Stimulated activated naive CD8-positive, alpha-beta T cell treated with anti-CD3 and anti-CD28 coated beads, Interleukin-15, amount 100 ng/mL, for 72 hours (primary cell): ENCODE data around the gene CCDC92B.
"Not testable (repeated sequence)": the region's sequence is repeated elsewhere in the genome, so short reads cannot be mapped to it uniquely, and the experiment has no call there.

Experiments
- ATAC-seq: fragments of 150-1000 bp; cut with Tn5 transposase; 2 replicates; pipeline ENCODE4 v1.10.0; 2021; ENCODE audit warnings: mild to moderate bottlenecking, moderate library complexity
- DNase-seq, 2 donors: peaks; one replicate each; pipeline ENCODE4 v3.0.0; 2021 to 2022
- H3K27ac Mint-ChIP-seq, 2 donors: one replicate each; pipeline ENCODE4 v1.8.0; 2022; ENCODE audit warnings: mild to moderate bottlenecking in 2 of 2, mixed read lengths in 2 of 2, moderate library complexity in 2 of 2
- H3K27me3 Mint-ChIP-seq: one replicate; pipeline ENCODE4 v1.8.0; 2022; ENCODE audit warnings: mixed read lengths
- H3K4me1 Mint-ChIP-seq: one replicate; pipeline ENCODE4 v1.8.0; 2022; ENCODE audit warnings: mild to moderate bottlenecking, mixed read lengths
- H3K4me3 Mint-ChIP-seq, 2 donors: one replicate each; pipeline ENCODE4 v1.8.0; 2022; ENCODE audit warnings: mild to moderate bottlenecking in 2 of 2, mixed read lengths in 2 of 2, moderate library complexity in 1 of 2
- H3K9me3 Mint-ChIP-seq, 2 donors: one replicate each; pipeline ENCODE4 v1.8.0; 2022; ENCODE audit warnings: mixed read lengths in 2 of 2

CCDC92B gene

GRCh38 chr17:2680961-2681360 is 68.5 kb downstream of the CCDC92B start:
- no peaks in the 10 kb centered on the region for H3K27me3 Mint-ChIP-seq
- H3K27ac Mint-ChIP-seq = peak overlapping the region in 1 of 2 donors; percentile 5
- ATAC-seq = no peak
- DNase-seq = no peak
- H3K4me1 Mint-ChIP-seq = no peaks in the 10 kb centered on the region
- H3K4me3 Mint-ChIP-seq = no peak overlapping the region
- no peaks in the 10 kb centered on the region for H3K9me3 Mint-ChIP-seq

- H3K4me1 Mint-ChIP-seq, H3K27me3 Mint-ChIP-seq, ATAC-seq, H3K27ac Mint-ChIP-seq, H3K4me3 Mint-ChIP-seq, DNase-seq, H3K9me3 Mint-ChIP-seq: not testable (repeated sequence)
Observed at GRCh38 chr17:2679247-2679646, 70.2 kb downstream of the CCDC92B start.
